Measurements from ENCODE around the gene ITPR2.

DNA sequence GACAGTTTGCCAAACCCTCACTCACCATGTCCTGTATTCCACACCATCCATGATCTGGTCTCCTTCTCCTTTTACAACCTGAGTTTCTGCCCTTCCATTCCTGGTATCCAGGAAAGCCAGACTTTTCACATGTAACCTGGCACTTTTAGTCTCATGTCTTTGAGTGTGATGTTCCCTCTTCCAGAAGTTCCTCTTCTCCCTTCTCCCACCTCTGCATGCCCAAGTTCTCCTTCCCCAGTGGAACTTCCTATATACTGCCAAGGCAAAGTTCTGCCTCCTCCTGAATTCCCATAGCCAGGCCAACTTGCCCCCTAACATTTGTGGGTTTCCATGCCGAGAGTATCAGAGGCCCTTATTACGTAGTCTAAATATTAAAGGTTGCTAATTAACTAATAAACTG, 3.2 kb upstream of the ITPR2 start:
- TF ChIP-seq SP1 (IDR thresholded peaks at IDR 0.05): no peak
- no peak for TF ChIP-seq FOXM1 (IDR thresholded peaks at IDR 0.05; ENCODE audit: borderline replicate concordance)
- no peak for TF ChIP-seq ZNF384 (IDR thresholded peaks at IDR 0.05)
- TF ChIP-seq BHLHE40 (IDR thresholded peaks at IDR 0.05; ENCODE audit: borderline replicate concordance): no peak
- TF ChIP-seq NFRKB (IDR thresholded peaks at IDR 0.05): no peak
- TF ChIP-seq SUZ12 (IDR thresholded peaks at IDR 0.05): no peak
- TF ChIP-seq LEF1 (IDR thresholded peaks at IDR 0.05; ENCODE audit: borderline replicate concordance): no peak
